ENCODE results near the gene PLA2G15.

Gene PLA2G15

GRCh38 chr16:68233085-68233834 lies 11.9 kb upstream of the PLA2G15 start:
- no peak for DNase-seq (ENCODE audit: low read depth)

- DNase-seq (ENCODE audit: low read depth), result no peak
These were observed 11.4 kb upstream of the PLA2G15 start for GRCh38 chr16:68233835-68234187.

GRCh38 chr16:68234188-68235107 lies 10.7 kb upstream of the PLA2G15 start:
- DNase-seq (ENCODE audit: low read depth), result no peak

GRCh38 chr16:68235108-68235886 lies 9.9 kb upstream of the PLA2G15 start:
- DNase-seq (ENCODE audit: low read depth), result no peak

- DNase-seq (ENCODE audit: low read depth), result no peak
These were observed 9.4 kb upstream of the PLA2G15 start, which contains the start of gene ESRP2 for GRCh38 chr16:68235887-68236136. ESRP2 (minus strand) TSS chr16:68236127; CDS start chr16:68236045, 82 bp downstream.

GRCh38 chr16:68236137-68236825 lies 8.9 kb upstream of the PLA2G15 start:
- DNase-seq (ENCODE audit: low read depth), result no peak

- DNase-seq (ENCODE audit: low read depth), result no peak
These were observed 8.3 kb upstream of the PLA2G15 start for GRCh38 chr16:68236826-68237242.

GRCh38 chr16:68237243-68238028 lies 7.7 kb upstream of the PLA2G15 start:
- DNase-seq (ENCODE audit: low read depth), result peak; percentile 98

GRCh38 chr16:68238029-68238345 lies 7.2 kb upstream of the PLA2G15 start:
- no peak for DNase-seq (ENCODE audit: low read depth)

GRCh38 chr16:68242085-68242484 lies 3.1 kb upstream of the PLA2G15 start:
- DNase-seq (ENCODE audit: low read depth), result no peak

GRCh38 chr16:68242926-68243858 lies 2.0 kb upstream of the PLA2G15 start:
- DNase-seq (ENCODE audit: low read depth), result no peak

GRCh38 chr16:68244481-68244902 lies 681 bp upstream of the PLA2G15 start:
- DNase-seq (ENCODE audit: low read depth), result no peak

- DNase-seq (ENCODE audit: low read depth), result no peak
These were observed 948 bp downstream of the PLA2G15 start for GRCh38 chr16:68246121-68246520.

- DNase-seq (ENCODE audit: low read depth), result peak; percentile 22
These were observed 1.5 kb downstream of the PLA2G15 start for GRCh38 chr16:68246666-68247065.

- DNase-seq (ENCODE audit: low read depth), result no peak
These were observed 2.2 kb downstream of the PLA2G15 start for GRCh38 chr16:68247400-68247799.

GRCh38 chr16:68247932-68248331 lies 2.8 kb downstream of the PLA2G15 start:
- no peak for DNase-seq (ENCODE audit: low read depth)

GRCh38 chr16:68249371-68249770 lies 4.2 kb downstream of the PLA2G15 start:
- DNase-seq (ENCODE audit: low read depth), result no peak

- DNase-seq (ENCODE audit: low read depth), result no peak
These were observed 5.8 kb downstream of the PLA2G15 start for GRCh38 chr16:68250951-68251350.

GRCh38 chr16:68251832-68252231 lies 6.7 kb downstream of the PLA2G15 start:
- no peak for DNase-seq (ENCODE audit: low read depth)

GRCh38 chr16:68252383-68252782 lies 7.2 kb downstream of the PLA2G15 start:
- no peak for DNase-seq (ENCODE audit: low read depth)
